Measurements from ENCODE around the gene LACRT. TPM values are rescaled to one million over a fixed set of nuclear protein-coding genes. Genes with fewer than 3 reads are reported as not detected.

The LACRT gene
- polyA plus RNA-seq, 1 of the 3 experiments (the other 2 are of a cell fraction), result not detected

GRCh38 chr12:54592316-54592715, 42.4 kb downstream of the LACRT start (continued):
- TF ChIP-seq FOSL2 (IDR thresholded peaks at IDR 0.05; ENCODE audit: borderline replicate concordance, low read depth) (no peak), RAD21 (IDR thresholded peaks at IDR 0.05; ENCODE audit: low read length) (no peak), POLR2AphosphoS5 (IDR thresholded peaks at IDR 0.05; ENCODE audit: low read depth, low read length) (no peak), MEF2A (IDR thresholded peaks at IDR 0.05; ENCODE audit: borderline replicate concordance, low read depth) (no peak)

DNA sequence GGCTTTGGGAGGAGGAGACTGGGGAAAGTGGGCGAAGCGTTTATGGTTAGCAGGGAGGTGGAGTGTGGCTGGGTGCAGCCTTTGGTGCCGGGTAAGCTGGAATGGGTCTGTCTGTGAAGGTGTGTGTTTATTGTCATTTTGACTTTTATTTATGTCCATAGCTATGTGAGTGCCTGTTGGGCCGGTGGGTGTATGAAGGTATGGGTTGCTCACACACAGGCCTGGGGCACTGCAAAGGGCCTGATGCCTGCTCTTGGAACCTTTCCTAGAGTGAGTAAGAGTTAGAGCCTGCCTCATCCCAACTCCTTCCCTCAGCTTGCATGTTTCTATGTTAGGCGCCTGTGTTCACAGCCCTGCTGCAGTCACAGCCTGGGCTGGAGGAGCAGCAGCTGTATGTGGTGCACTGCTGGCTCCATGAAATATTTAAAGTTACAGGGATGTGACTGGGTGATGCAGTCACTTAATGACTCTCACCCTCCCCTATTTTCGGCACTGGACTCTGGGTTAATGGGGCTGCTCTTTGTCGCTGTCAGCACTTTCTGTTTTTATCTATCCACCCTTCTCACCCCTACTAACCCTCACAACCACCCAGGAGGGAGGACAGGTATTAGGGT, 43.6 kb downstream of the LACRT start:
- Histone ChIP-seq H3K36me3 (replicated peaks in 1 of 2; ENCODE audit: control insufficient read depth in 1 of 2, insufficient read depth in 2 of 2, low read length in 1 of 2) (no peaks in the 10 kb centered on the region), H3K9me3 (no peaks in the 10 kb centered on the region), H3K27ac (ENCODE audit: low read depth in 2 of 2, low read length in 1 of 2) (no peak overlapping the region), H3K4me2 (no peak overlapping the region), H3K4me3 (ENCODE audit: low read depth in 2 of 2, low read length in 1 of 2) (no peak overlapping the region), H3K4me1 (ENCODE audit: control insufficient read depth in 1 of 2, insufficient read depth in 2 of 2, low read depth in 1 of 2, low read length in 1 of 2) (no peaks in the 10 kb centered on the region), H3F3A (replicated peaks; ENCODE audit: insufficient read depth) (no peaks in the 10 kb centered on the region), H3K9me2 (no peaks in the 10 kb centered on the region), H4K20me1 (ENCODE audit: insufficient read depth) (no peaks in the 10 kb centered on the region), H2AFZ (ENCODE audit: low read depth) (no peak overlapping the region), H3K79me2 (ENCODE audit: insufficient read depth) (no peaks in the 10 kb centered on the region), H3K9ac (no peak overlapping the region), H3K27me3 (ENCODE audit: insufficient read depth) (peaks cover 78% of the 10 kb centered on the region)
- WGBS (ENCODE audit: low lambda C conversion rate), result 14% methylated on average over 7 of the region's 7 CpGs
- POLR2A ChIA-PET, result no interaction called here
- DNase-seq, result no peak
- CTCF ChIA-PET, result interaction anchor here (1.7 kb wide), 1 partner anchor 11 kb away, joined by 8 read pairs; no protein-coding TSS in a partner anchor
- TF ChIP-seq, protein P1, sequence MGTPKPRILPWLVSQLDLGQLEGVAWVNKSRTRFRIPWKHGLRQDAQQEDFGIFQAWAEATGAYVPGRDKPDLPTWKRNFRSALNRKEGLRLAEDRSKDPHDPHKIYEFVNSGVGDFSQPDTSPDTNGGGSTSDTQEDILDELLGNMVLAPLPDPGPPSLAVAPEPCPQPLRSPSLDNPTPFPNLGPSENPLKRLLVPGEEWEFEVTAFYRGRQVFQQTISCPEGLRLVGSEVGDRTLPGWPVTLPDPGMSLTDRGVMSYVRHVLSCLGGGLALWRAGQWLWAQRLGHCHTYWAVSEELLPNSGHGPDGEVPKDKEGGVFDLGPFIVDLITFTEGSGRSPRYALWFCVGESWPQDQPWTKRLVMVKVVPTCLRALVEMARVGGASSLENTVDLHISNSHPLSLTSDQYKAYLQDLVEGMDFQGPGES (IDR thresholded peaks at IDR 0.05; ENCODE audit: low read depth, low read length), result no peak

DNA sequence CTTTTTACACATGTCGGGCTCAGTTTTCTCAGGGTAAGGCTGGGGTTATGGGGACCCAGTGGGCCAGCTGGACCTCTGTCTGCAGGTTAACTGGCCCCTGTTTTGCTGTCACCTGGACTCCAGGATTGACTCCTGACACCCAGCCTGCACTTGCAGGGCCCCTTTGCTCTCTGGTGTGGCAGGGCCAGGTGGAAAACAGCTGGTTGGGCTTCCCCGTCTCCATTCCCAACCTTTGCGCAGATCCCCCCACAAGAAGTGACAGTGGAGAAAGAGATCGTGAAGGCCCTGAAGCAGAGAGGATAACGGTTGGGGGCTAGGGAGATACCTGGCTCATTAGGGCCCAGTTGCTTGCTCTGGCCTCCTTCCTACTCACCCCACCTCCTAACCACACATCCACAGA, 44.7 kb downstream of the LACRT start:
- Histone ChIP-seq H3F3A (replicated peaks; ENCODE audit: insufficient read depth) (no peaks in the 10 kb centered on the region), H3K36me3 (replicated peaks in 1 of 2; ENCODE audit: control insufficient read depth in 1 of 2, insufficient read depth in 2 of 2, low read length in 1 of 2) (no peaks in the 10 kb centered on the region), H3K4me2 (no peak overlapping the region), H3K9me2 (no peaks in the 10 kb centered on the region), H3K79me2 (ENCODE audit: insufficient read depth) (no peaks in the 10 kb centered on the region), H3K4me3 (ENCODE audit: low read depth in 2 of 2, low read length in 1 of 2) (no peak overlapping the region), H3K9ac (no peak overlapping the region), H2AFZ (ENCODE audit: low read depth) (no peak overlapping the region), H3K4me1 (ENCODE audit: control insufficient read depth in 1 of 2, insufficient read depth in 2 of 2, low read depth in 1 of 2, low read length in 1 of 2) (no peaks in the 10 kb centered on the region), H3K27ac (ENCODE audit: low read depth in 2 of 2, low read length in 1 of 2) (no peak overlapping the region), H4K20me1 (ENCODE audit: insufficient read depth) (no peaks in the 10 kb centered on the region), H3K27me3 (ENCODE audit: insufficient read depth) (peaks cover 76% of the 10 kb centered on the region), H3K9me3 (no peaks in the 10 kb centered on the region)
- TF ChIP-seq NRF1 (IDR thresholded peaks at IDR 0.05; ENCODE audit: low read depth, low read length), result no peak
- TF ChIP-seq FOSL2 (IDR thresholded peaks at IDR 0.05; ENCODE audit: borderline replicate concordance, low read depth), result no peak
- TF ChIP-seq RCOR1 (IDR thresholded peaks at IDR 0.05; ENCODE audit: low read length), result no peak
- TF ChIP-seq ELF1 (IDR thresholded peaks at IDR 0.05), result no peak
- no peak for TF ChIP-seq MXI1 (IDR thresholded peaks at IDR 0.05; ENCODE audit: low read depth, low read length)
- TF ChIP-seq MEF2A (IDR thresholded peaks at IDR 0.05; ENCODE audit: borderline replicate concordance, low read depth), result no peak
- no peak for TF ChIP-seq TAF1 (IDR thresholded peaks at IDR 0.05; ENCODE audit: borderline replicate concordance, low read depth, low read length)
- TF ChIP-seq FOXM1 (IDR thresholded peaks at IDR 0.05; ENCODE audit: low read depth), result no peak
- ChIA-PET CTCF (interaction anchor here (1.7 kb wide), 1 partner anchor 10 kb away, joined by 8 read pairs; no protein-coding TSS in a partner anchor), POLR2A (no interaction called here)
- WGBS (ENCODE audit: low lambda C conversion rate), result 12% methylated on average over 5 of the region's 5 CpGs
- no peak for DNase-seq

Data from SK-N-SH (cell line).